PFSK-1 (cell line): ENCODE measurements around the gene ZBTB9. TPM values are rescaled to one million over a fixed set of nuclear protein-coding genes. Genes with fewer than 3 reads are reported as not detected.

Experiments used
- FOXP2 ChIP-seq: optimal IDR thresholded peaks from 2 replicates; pipeline ENCODE3; 2011; ENCODE audit warnings: borderline replicate concordance, control low read depth, inconsistent platforms; ENCODE audit not compliant: insufficient read depth; ENCODE audit errors: extremely low read length, extremely low read depth
- POLR2AphosphoS5 ChIP-seq: IDR thresholded peaks from 2 replicates; pipeline ENCODE4 v1.6.1; 2012; ENCODE audit warnings: low read depth, mild to moderate bottlenecking, control low read depth, low read length, moderate library complexity
- REST ChIP-seq, 2 experiments: IDR thresholded peaks; 2 replicates each; pipeline versions ENCODE4 v1.6.1 to v1.8.0; 2011 to 2012; ENCODE audit warnings: low read depth in 2 of 2, low read length in 2 of 2, control low read depth in 1 of 2, inconsistent platforms in 1 of 2, mild to moderate bottlenecking in 1 of 2, moderate library complexity in 1 of 2; ENCODE audit not compliant: insufficient read depth in 1 of 2
- SIN3A ChIP-seq: IDR thresholded peaks from 2 replicates; pipeline ENCODE4 v1.6.1; 2012; ENCODE audit warnings: mild to moderate bottlenecking, low read length, moderate library complexity, borderline replicate concordance; ENCODE audit not compliant: insufficient read depth
- TAF1 ChIP-seq: IDR thresholded peaks from 2 replicates; pipeline ENCODE4 v1.6.1; 2012; ENCODE audit warnings: low read length, control low read depth, borderline replicate concordance; ENCODE audit not compliant: insufficient read depth
- polyA plus RNA-seq: library from polyadenylated mRNA; unstranded; fragments of >200 nt; gene quantifications from one replicate; pipeline ENCODE4 v1.2.1, GENCODE V29; 2012; ENCODE audit warnings: low read depth, missing spikeins; ENCODE audit not compliant: insufficient read length

ZBTB9 gene, protein sequence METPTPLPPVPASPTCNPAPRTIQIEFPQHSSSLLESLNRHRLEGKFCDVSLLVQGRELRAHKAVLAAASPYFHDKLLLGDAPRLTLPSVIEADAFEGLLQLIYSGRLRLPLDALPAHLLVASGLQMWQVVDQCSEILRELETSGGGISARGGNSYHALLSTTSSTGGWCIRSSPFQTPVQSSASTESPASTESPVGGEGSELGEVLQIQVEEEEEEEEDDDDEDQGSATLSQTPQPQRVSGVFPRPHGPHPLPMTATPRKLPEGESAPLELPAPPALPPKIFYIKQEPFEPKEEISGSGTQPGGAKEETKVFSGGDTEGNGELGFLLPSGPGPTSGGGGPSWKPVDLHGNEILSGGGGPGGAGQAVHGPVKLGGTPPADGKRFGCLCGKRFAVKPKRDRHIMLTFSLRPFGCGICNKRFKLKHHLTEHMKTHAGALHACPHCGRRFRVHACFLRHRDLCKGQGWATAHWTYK
- 14.4 TPM for polyA plus RNA-seq

- TF ChIP-seq POLR2AphosphoS5 (peak; percentile 93), REST (IDR thresholded peaks at IDR 0.05; ENCODE audit: insufficient read depth in 1 of 2, low read depth in 2 of 2, low read length in 2 of 2) (no peak; a peak in 2 of 4 replicates), SIN3A (no peak; the same call in 1 of the 2 replicates), FOXP2 (peak; percentile 95), TAF1 (peak; percentile 83; the same call in 1 of the 2 replicates)
These were observed at the start of gene ZBTB9 for GRCh38 chr6:33454009-33454946. Gene ZBTB9, plus strand, starts transcription at chr6:33454576. Its CDS starts 525 bp downstream, at chr6:33455101.

DNA sequence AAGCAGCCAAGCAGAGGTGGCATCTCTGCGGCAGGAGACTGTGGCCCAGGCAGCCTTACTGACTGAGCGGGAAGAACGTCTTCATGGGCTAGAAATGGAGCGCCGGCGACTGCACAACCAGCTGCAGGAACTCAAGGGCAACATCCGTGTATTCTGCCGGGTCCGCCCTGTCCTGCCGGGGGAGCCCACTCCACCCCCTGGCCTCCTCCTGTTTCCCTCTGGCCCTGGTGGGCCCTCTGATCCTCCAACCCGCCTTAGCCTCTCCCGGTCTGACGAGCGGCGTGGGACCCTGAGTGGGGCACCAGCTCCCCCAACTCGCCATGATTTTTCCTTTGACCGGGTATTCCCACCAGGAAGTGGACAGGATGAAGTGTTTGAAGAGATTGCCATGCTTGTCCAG lies 49.5 kb upstream of the ZBTB9 start:
- no peak for TF ChIP-seq POLR2AphosphoS5
- TF ChIP-seq SIN3A, result no peak
- no peak for TF ChIP-seq REST (IDR thresholded peaks at IDR 0.05; ENCODE audit: insufficient read depth in 1 of 2, low read depth in 2 of 2, low read length in 2 of 2)
- TF ChIP-seq FOXP2, result no peak
- TF ChIP-seq TAF1, result no peak

DNA sequence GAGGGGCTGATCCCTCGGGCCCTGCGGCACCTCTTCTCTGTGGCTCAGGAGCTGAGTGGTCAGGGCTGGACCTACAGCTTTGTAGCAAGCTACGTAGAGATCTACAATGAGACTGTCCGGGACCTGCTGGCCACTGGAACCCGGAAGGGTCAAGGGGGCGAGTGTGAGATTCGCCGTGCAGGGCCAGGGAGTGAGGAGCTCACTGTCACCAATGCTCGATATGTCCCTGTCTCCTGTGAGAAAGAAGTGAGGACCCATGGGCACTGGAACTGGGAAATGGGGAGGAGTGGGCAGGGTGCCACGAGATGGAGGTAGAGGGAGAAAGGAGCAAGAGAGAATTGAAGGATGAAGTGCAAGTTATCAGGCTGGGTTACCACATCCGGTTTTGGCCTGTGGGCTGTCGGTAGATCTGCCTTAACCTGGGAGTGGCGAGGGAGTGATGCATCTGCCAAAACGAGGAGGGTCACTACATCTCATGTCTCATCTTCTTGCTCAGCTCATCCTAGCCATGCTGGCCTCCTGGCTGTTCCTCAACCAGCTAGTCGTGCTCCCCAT lies 48.9 kb upstream of the ZBTB9 start:
- TF ChIP-seq TAF1, result no peak
- no peak for TF ChIP-seq SIN3A
- TF ChIP-seq REST (IDR thresholded peaks at IDR 0.05; ENCODE audit: insufficient read depth in 1 of 2, low read depth in 2 of 2, low read length in 2 of 2), result no peak
- TF ChIP-seq POLR2AphosphoS5, result 0 out of 2 replicates have a peak, but pooled peaks have one; percentile 27
- TF ChIP-seq FOXP2, result no peak

DNA sequence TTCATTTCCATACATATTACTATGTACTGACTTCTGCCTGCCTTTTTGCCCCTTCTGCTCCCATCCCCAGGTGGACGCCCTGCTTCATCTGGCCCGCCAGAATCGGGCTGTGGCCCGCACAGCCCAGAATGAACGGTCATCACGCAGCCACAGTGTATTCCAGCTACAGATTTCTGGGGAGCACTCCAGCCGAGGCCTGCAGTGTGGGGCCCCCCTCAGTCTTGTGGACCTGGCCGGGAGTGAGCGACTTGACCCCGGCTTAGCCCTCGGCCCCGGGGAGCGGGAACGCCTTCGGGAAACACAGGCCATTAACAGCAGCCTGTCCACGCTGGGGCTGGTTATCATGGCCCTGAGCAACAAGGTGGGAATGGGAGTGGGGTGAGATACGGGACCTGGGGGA lies 48.2 kb upstream of the ZBTB9 start:
- no peak for TF ChIP-seq POLR2AphosphoS5
- TF ChIP-seq FOXP2, result no peak
- no peak for TF ChIP-seq SIN3A
- no peak for TF ChIP-seq REST (IDR thresholded peaks at IDR 0.05; ENCODE audit: insufficient read depth in 1 of 2, low read depth in 2 of 2, low read length in 2 of 2)
- no peak for TF ChIP-seq TAF1
